GM19043 (cell line): ENCODE measurements around the gene DCC.
A peak's percentile ranks its signal among the peaks of the same experiment; 100 is the strongest.

Source experiments
- ATAC-seq: cut with Tn5 transposase; IDR thresholded peaks from one replicate; pipeline ENCODE4 v1.9.1; 2021; ENCODE audit warnings: low read depth; ENCODE audit not compliant: unreplicated experiment

DCC gene

DNA sequence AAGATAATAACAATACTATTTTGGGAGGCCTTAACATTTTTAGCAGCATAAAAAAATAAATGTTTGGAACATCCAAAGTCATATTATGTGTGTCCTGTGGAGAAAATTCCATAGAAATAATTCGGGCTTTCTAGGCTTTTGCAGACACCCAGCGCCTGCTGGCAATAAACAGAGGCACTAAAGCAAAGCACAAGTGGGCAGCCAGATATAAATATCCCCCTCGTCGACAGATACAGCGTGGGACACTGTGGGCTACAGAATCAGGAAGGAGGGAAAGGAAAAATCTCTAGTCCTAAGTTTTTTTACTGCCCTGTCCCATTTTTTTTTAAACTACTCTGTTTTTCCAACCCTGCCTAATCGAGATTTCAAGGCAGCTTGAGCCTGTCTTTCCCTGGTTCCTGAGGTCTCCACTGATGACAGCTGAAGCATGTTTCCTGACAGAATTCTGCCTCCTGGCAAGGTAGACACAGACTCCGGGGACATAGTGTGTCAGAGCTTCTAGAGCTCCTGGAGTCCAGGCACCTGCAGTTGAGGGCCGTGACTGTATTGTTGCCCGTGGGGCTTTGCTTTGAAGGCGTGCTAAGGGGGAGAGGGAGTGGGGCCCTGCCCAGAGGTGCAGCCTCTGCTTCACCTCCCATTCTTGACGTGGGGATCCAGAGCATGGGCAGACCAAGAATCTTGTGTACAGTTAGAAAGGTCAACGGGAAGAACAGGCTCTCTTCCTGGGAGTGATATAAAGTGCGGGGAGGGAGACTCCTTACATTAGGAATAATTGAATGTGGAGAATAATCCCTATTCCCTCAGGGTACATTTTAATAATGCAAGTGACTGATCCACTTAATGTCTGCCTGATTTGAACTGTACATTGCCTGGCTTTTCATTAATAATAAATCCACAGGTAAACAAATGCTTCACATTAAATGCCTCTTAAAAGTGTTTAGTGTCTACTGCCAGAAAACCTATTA is 232.3 kb downstream of the DCC start:
- ATAC-seq = no peak

GRCh38 chr18:52577795-52578194 is 237.8 kb downstream of the DCC start:
- ATAC-seq = no peak

- no peak for ATAC-seq
Observed at GRCh38 chr18:52582061-52582460, 242.1 kb downstream of the DCC start.

- ATAC-seq = no peak
Observed at GRCh38 chr18:52582516-52582915, 242.5 kb downstream of the DCC start.

DNA sequence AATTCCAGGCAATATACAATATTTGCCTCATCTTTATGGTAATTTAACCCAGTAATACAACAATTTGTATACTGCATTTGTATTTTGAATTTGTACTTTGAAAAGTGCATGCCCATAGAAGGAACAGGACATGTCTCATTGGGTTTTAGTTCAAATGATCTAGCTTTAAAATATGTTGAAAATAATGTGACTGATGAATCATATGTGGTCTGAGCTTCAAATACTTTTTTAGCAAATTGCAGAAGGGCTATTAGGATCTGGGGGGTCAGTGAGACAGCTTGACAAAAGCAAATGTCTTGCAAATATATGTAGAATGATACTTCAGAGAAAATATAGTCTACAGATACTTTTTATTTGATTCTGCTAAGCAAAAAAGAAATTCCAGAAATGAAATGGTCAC is 248.9 kb downstream of the DCC start:
- no peak for ATAC-seq

DNA sequence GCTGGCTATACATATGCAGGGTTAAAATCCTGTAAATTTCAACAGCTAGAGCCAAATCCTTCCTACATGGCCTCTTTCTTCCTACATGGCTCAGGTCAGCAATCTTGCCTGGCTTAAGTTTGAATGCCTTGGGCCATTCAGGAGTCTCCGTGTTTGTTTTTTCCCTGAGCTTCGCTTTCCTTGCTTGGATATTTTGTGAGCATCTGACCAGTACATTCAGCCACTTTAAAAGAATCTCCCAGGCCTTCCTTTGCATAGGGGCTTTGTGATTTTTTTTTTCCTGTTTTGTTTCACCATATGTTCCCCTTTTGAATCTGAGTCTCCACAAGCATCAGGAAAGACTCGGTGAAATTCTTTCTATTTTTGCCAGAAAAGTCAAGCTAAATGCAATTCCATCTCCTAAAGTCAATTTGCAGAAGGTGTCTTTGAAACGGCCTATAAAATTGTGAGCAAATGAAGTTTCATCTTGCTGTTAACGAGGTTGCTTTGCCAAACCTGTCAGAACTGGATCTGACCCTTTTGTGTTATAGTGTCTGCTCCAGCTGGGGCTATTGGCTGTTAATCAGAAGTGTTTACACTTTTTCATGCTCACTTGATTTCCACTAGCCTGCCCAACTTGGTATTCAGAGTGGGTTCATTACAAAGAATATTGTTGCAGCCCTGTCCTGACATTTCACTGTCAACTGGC is 256.9 kb downstream of the DCC start:
- ATAC-seq = no peak

DNA sequence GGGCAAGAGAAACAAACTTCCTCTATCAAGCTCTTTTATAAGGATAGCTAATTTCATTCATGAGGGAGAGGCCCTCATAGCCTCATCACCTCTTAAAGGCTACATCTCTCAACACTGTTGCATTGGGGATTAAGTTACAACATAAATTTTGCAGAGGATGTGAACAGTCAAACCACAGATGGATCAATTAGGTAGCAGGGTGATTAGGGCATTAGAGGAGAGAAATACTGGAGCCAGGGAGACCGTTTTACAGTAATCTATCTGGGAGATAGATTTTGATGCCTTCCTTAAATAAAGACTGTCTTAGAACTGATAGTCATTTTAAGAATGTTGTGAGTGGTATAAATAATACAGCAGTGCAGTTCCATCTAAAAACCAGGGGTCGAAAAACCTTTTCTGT is 258.9 kb downstream of the DCC start:
- no peak for ATAC-seq

GRCh38 chr18:52602820-52603219 is 262.8 kb downstream of the DCC start:
- ATAC-seq = no peak

GRCh38 chr18:52605345-52605744 is 265.3 kb downstream of the DCC start:
- no peak for ATAC-seq

DNA sequence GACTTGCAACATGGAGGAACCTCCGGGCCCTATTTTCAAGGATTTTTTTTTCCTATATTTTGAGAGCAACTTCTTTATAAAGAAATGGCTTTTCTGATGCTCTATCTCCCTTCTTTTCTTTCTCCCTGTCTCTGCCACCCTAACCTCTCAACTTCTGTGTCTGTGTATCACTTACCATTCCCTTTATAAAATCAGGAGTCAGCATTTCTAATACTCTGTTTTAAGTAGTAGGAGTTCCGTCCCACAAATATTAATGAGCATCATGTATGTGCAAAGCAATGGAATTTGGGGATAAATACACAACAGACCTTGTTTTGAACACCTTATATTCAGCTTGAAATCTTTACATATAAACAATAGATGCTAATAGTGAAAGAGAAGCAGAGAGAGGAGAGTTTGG is 268.0 kb downstream of the DCC start:
- ATAC-seq = no peak

- ATAC-seq = no peak
Observed at GRCh38 chr18:52610451-52611115, 270.6 kb downstream of the DCC start.

DNA sequence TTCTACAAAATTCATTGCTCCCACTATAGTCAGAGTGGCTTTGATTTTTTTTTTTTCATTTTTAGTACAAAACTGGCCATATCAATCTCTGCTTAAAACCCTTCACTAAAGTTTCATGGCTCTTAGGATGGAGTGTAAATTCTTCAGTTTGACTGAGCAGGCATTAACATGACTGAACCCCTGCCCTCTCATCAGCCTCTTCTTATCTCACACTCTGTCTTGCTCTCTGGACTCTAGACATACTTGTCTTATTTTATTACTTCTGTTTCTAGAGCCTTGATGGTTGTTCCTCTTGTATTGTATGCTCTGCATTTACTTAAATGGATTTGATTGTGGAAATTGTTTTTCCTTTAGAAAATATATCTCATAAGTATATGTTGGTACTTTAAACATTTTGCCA is 272.4 kb downstream of the DCC start:
- no peak for ATAC-seq

DNA sequence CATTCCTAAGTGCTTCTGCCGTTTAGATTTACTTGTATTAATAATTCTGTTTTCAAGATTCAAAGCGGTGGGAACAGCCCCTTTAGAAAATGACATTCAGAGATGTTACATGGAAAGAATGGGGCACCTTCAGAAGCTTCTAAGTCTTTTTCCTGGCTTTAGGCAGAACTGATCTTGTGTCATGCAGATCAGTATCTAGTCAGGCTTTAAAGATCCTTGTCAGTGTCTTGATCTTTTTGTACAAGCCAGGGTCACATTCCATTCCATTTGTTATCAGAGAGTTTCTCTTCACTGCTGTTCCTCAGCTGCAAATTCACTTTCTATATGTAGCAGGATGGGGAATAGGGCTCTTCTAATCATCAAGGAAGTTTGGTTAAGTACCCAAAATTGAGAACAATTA is 275.3 kb downstream of the DCC start:
- no peak for ATAC-seq

- peak; percentile 86 for ATAC-seq
Observed at GRCh38 chr18:52615943-52616342, 275.9 kb downstream of the DCC start.

- no peak for ATAC-seq
Observed at GRCh38 chr18:52617931-52618330, 277.9 kb downstream of the DCC start.

DNA sequence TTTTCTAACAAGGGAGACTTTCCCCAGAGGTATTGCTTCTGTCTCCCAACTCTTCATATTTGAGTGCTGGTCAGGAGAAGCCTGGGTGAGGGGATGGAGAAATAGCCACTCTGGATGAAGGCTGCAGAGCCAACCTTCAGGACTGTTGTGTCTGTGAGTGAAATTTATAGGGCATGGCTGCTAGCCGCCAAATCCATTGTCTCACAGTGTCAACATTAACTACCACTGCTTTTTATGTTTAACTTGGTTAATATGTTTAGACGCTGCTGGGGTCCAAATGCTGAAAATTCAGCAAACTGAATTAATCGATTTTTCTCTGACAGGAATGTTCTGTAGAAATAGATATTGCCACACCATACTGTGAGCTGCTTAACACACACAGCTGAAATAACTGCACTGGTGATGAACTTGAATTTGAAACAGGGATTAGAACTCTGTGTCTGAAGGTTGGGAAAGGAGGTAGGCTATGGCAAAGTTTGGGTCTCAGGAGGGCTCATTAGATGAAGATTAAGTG is 281.0 kb downstream of the DCC start:
- ATAC-seq = no peak

DNA sequence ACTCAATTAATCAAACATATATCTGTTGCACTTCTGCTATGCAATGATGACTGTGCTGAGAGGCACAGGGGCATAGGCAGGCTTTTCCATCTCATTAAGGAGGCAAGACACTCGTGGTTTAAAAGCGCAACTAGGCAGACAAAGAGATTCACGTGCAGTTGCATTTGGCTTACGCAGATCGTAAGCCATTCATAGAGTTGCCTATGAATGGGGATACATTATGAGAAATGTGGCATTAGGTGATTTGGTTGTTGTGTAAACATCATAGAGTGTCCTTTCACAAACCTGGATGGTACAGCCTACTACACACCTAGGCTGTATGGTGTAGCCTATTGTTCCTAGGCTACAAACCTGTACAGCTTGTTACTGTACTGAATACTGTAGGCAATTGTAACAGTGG is 284.7 kb downstream of the DCC start:
- no peak for ATAC-seq

- no peak for ATAC-seq
Observed at GRCh38 chr18:52636536-52636935, 296.5 kb downstream of the DCC start.

DNA sequence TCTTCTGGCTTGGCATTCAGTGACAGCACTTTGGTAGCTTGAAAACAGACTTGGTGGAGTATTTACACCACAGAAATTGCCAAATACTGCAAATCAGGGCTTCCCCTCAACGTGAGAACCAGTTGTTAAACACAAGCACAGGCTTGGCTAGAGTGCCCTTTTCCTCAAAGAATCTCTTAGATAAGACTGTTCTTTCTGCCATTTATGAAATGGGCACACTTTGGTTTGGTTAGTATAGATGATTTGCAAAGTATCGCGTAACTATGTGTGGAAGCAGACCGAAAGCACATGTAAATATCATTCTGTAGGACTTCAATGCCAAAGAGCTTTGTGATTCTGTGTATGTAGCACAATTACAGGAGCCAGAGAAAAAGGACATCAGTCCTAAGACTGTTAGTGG is 308.2 kb downstream of the DCC start:
- ATAC-seq = no peak

GRCh38 chr18:52652391-52652790 is 312.4 kb downstream of the DCC start:
- no peak for ATAC-seq
